Endodermal cell (in vitro differentiated cells): Measurements from ENCODE around the gene ZIM2. TPM values are rescaled to one million over a fixed set of nuclear protein-coding genes. Genes with fewer than 3 reads are reported as not detected.

Experiments
- DNase-seq: peaks from one replicate; pipeline ENCODE4 v3.0.0-alpha.2; 2017
- H3K27ac ChIP-seq: 2 replicates; pipeline ENCODE4 v1.5.1; 2013; ENCODE audit warnings: mild to moderate bottlenecking, low read depth, low read length, moderate library complexity
- H3K27me3 ChIP-seq: 2 replicates; pipeline ENCODE4 v1.6.1; 2013; ENCODE audit warnings: mild to moderate bottlenecking, low read length, moderate library complexity; ENCODE audit not compliant: insufficient read depth, control insufficient read depth, poor library complexity, severe bottlenecking
- H3K36me3 ChIP-seq: 2 replicates; pipeline ENCODE4 v1.7.0; 2013; ENCODE audit warnings: mild to moderate bottlenecking, low read length, moderate library complexity; ENCODE audit not compliant: control insufficient read depth, insufficient read depth
- H3K4me1 ChIP-seq: one replicate; pipeline ENCODE4 v1.7.0; 2013; ENCODE audit warnings: low read length; ENCODE audit not compliant: control insufficient read depth, insufficient read depth
- H3K4me3 ChIP-seq: 2 replicates; pipeline ENCODE4 v1.5.1; 2013; ENCODE audit warnings: mild to moderate bottlenecking, low read length, moderate library complexity
- H3K9ac ChIP-seq: 2 replicates; pipeline ENCODE4 v1.6.1; 2013; ENCODE audit warnings: mild to moderate bottlenecking, low read length, moderate library complexity; ENCODE audit not compliant: poor library complexity, severe bottlenecking; ENCODE audit errors: extremely low read depth
- H3K9me3 ChIP-seq: 2 replicates; pipeline ENCODE4 v1.6.1; 2013; ENCODE audit warnings: mild to moderate bottlenecking, low read length, moderate library complexity; ENCODE audit not compliant: control insufficient read depth
- H3K27ac Mint-ChIP-seq: 2 replicates; pipeline ENCODE4 v1.8.0; 2020; ENCODE audit warnings: mixed read lengths
- H3K27me3 Mint-ChIP-seq: 2 replicates; pipeline ENCODE4 v1.8.0; 2021; ENCODE audit warnings: mild to moderate bottlenecking, mixed read lengths; ENCODE audit not compliant: insufficient read depth
- H3K36me3 Mint-ChIP-seq: 2 replicates; pipeline ENCODE4 v1.8.0; 2020; ENCODE audit warnings: low read depth, mixed read lengths
- H3K4me1 Mint-ChIP-seq: 2 replicates; pipeline ENCODE4 v1.8.0; 2020; ENCODE audit warnings: mixed read lengths
- H3K4me3 Mint-ChIP-seq: 2 replicates; pipeline ENCODE4 v1.8.0; 2020; ENCODE audit warnings: mild to moderate bottlenecking, moderate library complexity, mixed read lengths
- H3K9me3 Mint-ChIP-seq: 2 replicates; pipeline ENCODE4 v1.8.0; 2020; ENCODE audit warnings: mild to moderate bottlenecking, mixed read lengths
- WGBS, 2 experiments: methylation state at CpG; one replicate each; pipeline versions ENCODE4 v1.1.5 to v1.1.7; 2013; ENCODE audit warnings: missing lambda C conversion rate in 2 of 2, mixed read lengths in 1 of 2; ENCODE audit not compliant: insufficient coverage in 1 of 2, insufficient read length in 1 of 2; 5-methylcytosine and 5-hydroxymethylcytosine counted together
- long read RNA-seq, 4 experiments: library from polyadenylated mRNA in 2 of 4; library from RNA in 1 of 4; library from capped mRNA in 1 of 4; stranded (forward) in 3 of 4; unstranded in 1 of 4; transcript quantifications; one replicate each; pipeline ENCODE4 v2.0.0, GENCODE V29; 2020 to 2021; ENCODE audit warnings: inconsistent platforms in 1 of 4
- polyA plus RNA-seq, 2 experiments: library from polyadenylated mRNA; stranded (reverse); fragments of 50-300 nt; gene quantifications; one replicate each; pipeline ENCODE4 v1.2.3, GENCODE V29; 2013
- total RNA-seq, 2 donors: library from RNA; stranded (reverse); fragmentation: NEBNext Ultra II Directional in 1 of 2; extraction: Animal tissue kit (Norgen Biotek cat#: 25700) in 1 of 2; gene quantifications; 2 replicates in 1 of 2; 3 replicates in 1 of 2; pipeline ENCODE4 v1.2.1, GENCODE V29; 2021
- TF ChIP-seq, protein P1 (sequence below): fragments of 200-600 bp; sonication (generic); conservative IDR thresholded peaks from 2 replicates; pipeline ENCODE4 v1.5.0; 2021; ENCODE audit warnings: antibody characterized with exemption, mild to moderate bottlenecking

ZIM2 gene
- total RNA-seq: not detected
- polyA plus RNA-seq (2013, experiment 1 of 2): not detected
- polyA plus RNA-seq (2013, experiment 2 of 2): not detected
- long read RNA-seq, experiment 1: 0 reads
- long read RNA-seq, experiment 2: 0 reads
- long read RNA-seq, experiment 3: 0 reads
- long read RNA-seq, experiment 4: 0 reads

DNA sequence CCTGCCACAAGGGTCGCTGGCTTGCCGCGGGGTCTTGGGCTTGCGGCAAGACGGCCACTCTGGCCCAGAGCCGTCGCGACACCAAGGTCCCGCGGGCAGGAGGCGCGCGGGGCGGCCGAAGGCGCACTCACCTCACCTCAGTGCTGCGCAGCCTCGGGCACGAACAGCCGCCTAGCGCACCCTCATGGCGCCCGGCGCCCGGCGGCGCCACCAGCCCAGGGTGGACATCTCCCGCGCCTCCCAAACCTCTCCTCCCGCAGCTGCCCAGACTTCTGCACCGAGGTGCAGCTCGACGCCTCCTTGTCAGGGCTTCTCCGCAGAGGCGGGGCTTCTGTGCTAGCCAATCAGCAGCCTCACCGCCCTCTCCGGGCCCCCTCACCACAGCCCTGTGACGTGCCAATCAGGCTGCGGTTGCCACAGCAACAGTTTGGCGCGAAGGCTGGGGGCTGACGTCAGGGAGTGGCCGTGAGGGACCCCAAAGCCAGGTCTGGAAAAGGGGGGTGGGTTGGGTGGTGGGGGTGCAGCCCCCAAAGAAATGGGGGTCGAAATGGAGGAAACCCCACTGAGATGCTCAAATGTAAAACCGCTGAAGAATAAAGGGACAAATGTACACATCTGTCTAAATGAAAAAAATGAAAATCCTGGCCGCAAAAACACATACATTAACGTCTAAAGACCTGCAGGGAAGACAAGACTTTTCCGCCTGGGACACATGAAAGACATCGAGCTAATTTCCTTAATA, at the start of gene ZIM2, which contains the start of gene PEG3:
Gene ZIM2 (minus strand): TSS at position 276 of the 742 bp plus-strand sequence. CDS start 16,449 bp downstream, outside the sequence.
Gene PEG3 (minus strand): TSS at position 276 of the 742 bp plus-strand sequence. CDS start 16,071 bp downstream, outside the sequence.
- TF ChIP-seq, protein P1, sequence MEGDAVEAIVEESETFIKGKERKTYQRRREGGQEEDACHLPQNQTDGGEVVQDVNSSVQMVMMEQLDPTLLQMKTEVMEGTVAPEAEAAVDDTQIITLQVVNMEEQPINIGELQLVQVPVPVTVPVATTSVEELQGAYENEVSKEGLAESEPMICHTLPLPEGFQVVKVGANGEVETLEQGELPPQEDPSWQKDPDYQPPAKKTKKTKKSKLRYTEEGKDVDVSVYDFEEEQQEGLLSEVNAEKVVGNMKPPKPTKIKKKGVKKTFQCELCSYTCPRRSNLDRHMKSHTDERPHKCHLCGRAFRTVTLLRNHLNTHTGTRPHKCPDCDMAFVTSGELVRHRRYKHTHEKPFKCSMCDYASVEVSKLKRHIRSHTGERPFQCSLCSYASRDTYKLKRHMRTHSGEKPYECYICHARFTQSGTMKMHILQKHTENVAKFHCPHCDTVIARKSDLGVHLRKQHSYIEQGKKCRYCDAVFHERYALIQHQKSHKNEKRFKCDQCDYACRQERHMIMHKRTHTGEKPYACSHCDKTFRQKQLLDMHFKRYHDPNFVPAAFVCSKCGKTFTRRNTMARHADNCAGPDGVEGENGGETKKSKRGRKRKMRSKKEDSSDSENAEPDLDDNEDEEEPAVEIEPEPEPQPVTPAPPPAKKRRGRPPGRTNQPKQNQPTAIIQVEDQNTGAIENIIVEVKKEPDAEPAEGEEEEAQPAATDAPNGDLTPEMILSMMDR: no peak
- H3K27ac Mint-ChIP-seq: no peak within 1 kb of the TSS
- Histone ChIP-seq H3K9ac (no peak within 1 kb of the TSS), H3K27me3 (no peaks in the 10 kb centered on the region), H3K27ac (no peak within 1 kb of the TSS), H3K36me3 (no peaks in the 10 kb centered on the region), H3K4me1 (no peaks in the 10 kb centered on the region), H3K9me3 (peaks cover 84% of the 10 kb centered on the region), H3K4me3 (no peak within 1 kb of the TSS)
- no peak for DNase-seq
- no peak within 1 kb of the TSS for H3K4me3 Mint-ChIP-seq
- peaks cover 1% of the 10 kb centered on the region for H3K27me3 Mint-ChIP-seq
- H3K9me3 Mint-ChIP-seq: peaks cover 47% of the 10 kb centered on the region
- peaks cover 5% of the 10 kb centered on the region for H3K36me3 Mint-ChIP-seq
- no peaks in the 10 kb centered on the region for H3K4me1 Mint-ChIP-seq
- WGBS, 2 experiments: 91 to 92% methylated on average over 33 to 49 of the region's 49 CpGs

DNA sequence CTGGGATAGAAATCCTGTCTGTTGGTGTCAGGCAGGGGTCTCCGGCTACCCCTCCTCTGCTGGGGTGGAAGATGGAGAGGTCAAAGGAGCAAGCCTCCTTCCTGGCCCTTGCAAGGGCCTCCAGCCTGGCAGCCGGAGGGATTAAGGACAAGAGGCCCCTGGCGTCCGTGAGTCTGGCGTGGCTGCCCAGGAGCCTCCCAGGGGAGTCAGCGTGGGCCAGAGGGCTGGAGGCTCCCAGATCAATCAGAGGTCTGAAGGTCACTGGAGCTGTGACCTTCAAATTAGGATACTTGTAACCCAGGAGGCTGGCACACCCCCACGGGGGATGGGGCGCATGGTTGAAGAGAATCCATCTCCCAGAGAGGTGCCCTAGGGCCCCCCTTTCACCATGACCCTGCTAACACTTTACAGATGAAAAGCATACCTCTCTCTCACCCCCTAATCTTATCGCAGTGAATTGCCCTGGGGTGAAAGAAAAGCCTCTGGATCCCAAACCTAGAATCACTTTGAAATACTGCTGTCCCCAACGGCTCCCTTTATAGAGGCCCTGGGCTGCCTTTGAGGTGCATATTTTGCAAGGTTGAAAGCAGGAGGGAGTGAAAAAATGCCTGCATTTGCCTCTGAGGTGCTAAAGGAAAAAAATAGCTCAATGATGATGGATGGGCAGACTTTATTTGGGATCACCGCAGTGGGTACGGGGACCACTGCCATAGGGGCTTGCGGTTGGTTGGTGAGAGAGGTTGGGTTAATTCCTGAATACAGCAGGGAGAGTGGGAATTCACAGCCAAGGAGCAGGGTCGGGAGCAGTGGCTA, 44.9 kb upstream of the ZIM2 start:
- H3K4me1 Mint-ChIP-seq: no peaks in the 10 kb centered on the region
- no peak overlapping the region for H3K27ac Mint-ChIP-seq

DNA sequence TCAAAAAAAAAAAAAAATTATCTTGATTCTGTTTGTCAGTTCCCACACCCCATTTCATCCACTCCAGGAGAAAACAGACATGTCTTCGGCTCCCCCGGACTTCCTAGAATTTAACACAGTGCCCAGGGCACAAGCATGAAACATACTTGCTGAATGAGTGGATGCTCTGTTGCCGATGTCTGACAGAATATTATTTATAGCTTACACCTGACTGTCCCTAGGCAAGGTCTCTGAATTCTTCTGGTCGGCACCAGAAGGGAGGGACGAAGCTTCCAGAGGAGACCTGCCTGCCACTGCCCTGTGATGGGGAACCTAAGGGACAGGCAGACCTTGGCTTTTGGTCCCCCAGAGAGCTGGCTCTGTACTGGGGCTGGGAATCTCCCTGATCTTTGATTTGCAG, 43.9 kb upstream of the ZIM2 start:
- Mint-ChIP-seq H3K36me3 (peaks cover 2% of the 10 kb centered on the region), H3K27ac (no peak overlapping the region), H3K27me3 (no peaks in the 10 kb centered on the region), H3K4me3 (no peak overlapping the region), H3K9me3 (peaks cover 94% of the 10 kb centered on the region), H3K4me1 (no peaks in the 10 kb centered on the region)
- Histone ChIP-seq H3K4me3 (no peak overlapping the region), H3K36me3 (no peaks in the 10 kb centered on the region), H3K9ac (no peak overlapping the region), H3K27ac (no peak overlapping the region), H3K9me3 (peaks cover 88% of the 10 kb centered on the region), H3K27me3 (no peaks in the 10 kb centered on the region), H3K4me1 (no peaks in the 10 kb centered on the region)
- 93 to 100% methylated on average over 2 to 5 of the region's 5 CpGs for WGBS, 2 experiments
- DNase-seq: no peak
- TF ChIP-seq, protein P1: no peak

More for the DNA sequence above, 44.9 kb upstream of the ZIM2 start:
- H3K36me3 Mint-ChIP-seq: peaks cover 2% of the 10 kb centered on the region
- no peak overlapping the region for H3K4me3 Mint-ChIP-seq
- TF ChIP-seq, protein P1: no peak
- Histone ChIP-seq H3K27ac (no peak overlapping the region), H3K9ac (no peak overlapping the region), H3K27me3 (no peaks in the 10 kb centered on the region), H3K4me3 (no peak overlapping the region), H3K4me1 (no peaks in the 10 kb centered on the region), H3K36me3 (no peaks in the 10 kb centered on the region), H3K9me3 (peaks cover 87% of the 10 kb centered on the region)
- H3K9me3 Mint-ChIP-seq: peaks cover 92% of the 10 kb centered on the region
- 81 to 83% methylated on average over 11 to 14 of the region's 14 CpGs for WGBS, 2 experiments
- H3K27me3 Mint-ChIP-seq: no peaks in the 10 kb centered on the region
- DNase-seq: no peak
